Colon (tissue), 2 donors: ENCODE data around the gene PRMT2.

ENCODE experiments used
- FAIRE-seq: peaks from 2 replicates; lab custom pipeline; 2012; peaks lifted over from hg19 to GRCh38; lab: Jason Lieb, UNC
- donor health status: control.
- donor health status: control.

The PRMT2 gene

GRCh38 chr21:46643379-46644177 lies 8.1 kb downstream of the PRMT2 start:
- no peak for FAIRE-seq

GRCh38 chr21:46645840-46646239 lies 10.4 kb downstream of the PRMT2 start:
- FAIRE-seq: no peak

GRCh38 chr21:46646541-46647154 lies 11.2 kb downstream of the PRMT2 start:
- FAIRE-seq: no peak

- FAIRE-seq: no peak
Observed at GRCh38 chr21:46648539-46648938, 13.1 kb downstream of the PRMT2 start.

- FAIRE-seq: no peak
Observed at GRCh38 chr21:46649356-46649755, 13.9 kb downstream of the PRMT2 start.

- no peak for FAIRE-seq
Observed at GRCh38 chr21:46650476-46651098, 15.1 kb downstream of the PRMT2 start.

GRCh38 chr21:46651121-46651520 lies 15.6 kb downstream of the PRMT2 start:
- no peak for FAIRE-seq

GRCh38 chr21:46655230-46655629 lies 19.8 kb downstream of the PRMT2 start:
- no peak for FAIRE-seq

GRCh38 chr21:46656820-46657219 lies 21.3 kb downstream of the PRMT2 start:
- FAIRE-seq: no peak

GRCh38 chr21:46660505-46660904 lies 25.0 kb downstream of the PRMT2 start:
- FAIRE-seq: no peak

GRCh38 chr21:46661211-46661625 lies 25.7 kb downstream of the PRMT2 start:
- FAIRE-seq: no peak

- FAIRE-seq: no peak
Observed at GRCh38 chr21:46661642-46662366, 26.3 kb downstream of the PRMT2 start.

- no peak for FAIRE-seq
Observed at GRCh38 chr21:46662367-46662654, 26.8 kb downstream of the PRMT2 start.

- FAIRE-seq: no peak
Observed at GRCh38 chr21:46662765-46663500, 27.5 kb downstream of the PRMT2 start.

GRCh38 chr21:46663754-46664153 lies 28.3 kb downstream of the PRMT2 start:
- no peak for FAIRE-seq

GRCh38 chr21:46664316-46664995 lies 29.0 kb downstream of the PRMT2 start:
- FAIRE-seq: no peak

GRCh38 chr21:46665566-46665965 lies 30.1 kb downstream of the PRMT2 start:
- no peak for FAIRE-seq

- no peak for FAIRE-seq
Observed at GRCh38 chr21:46666941-46667740, 31.7 kb downstream of the PRMT2 start.

GRCh38 chr21:46667741-46668380 lies 32.4 kb downstream of the PRMT2 start:
- no peak for FAIRE-seq

GRCh38 chr21:46668381-46668780 lies 32.9 kb downstream of the PRMT2 start:
- FAIRE-seq: no peak
